GM12873 (cell line): ENCODE data around the gene RPP30.
A peak's percentile ranks its signal among the peaks of the same experiment; 100 is the strongest.

Source experiments
- CTCF ChIP-seq: IDR thresholded peaks from 2 replicates; pipeline ENCODE4 v1.5.1; 2012; ENCODE audit warnings: low read depth, mild to moderate bottlenecking, moderate library complexity, low read length, control low read depth; ENCODE audit not compliant: insufficient read depth; ENCODE audit errors: missing control alignments

The RPP30 gene

GRCh38 chr10:90846746-90847145, 25.0 kb upstream of the RPP30 start:
- no peak for TF ChIP-seq CTCF

GRCh38 chr10:90847436-90847835, 24.3 kb upstream of the RPP30 start:
- TF ChIP-seq CTCF: no peak

- TF ChIP-seq CTCF: no peak
These were observed 21.6 kb upstream of the RPP30 start for GRCh38 chr10:90849956-90850749.

- TF ChIP-seq CTCF: no peak
These were observed 16.6 kb upstream of the RPP30 start for GRCh38 chr10:90855126-90855525.

- TF ChIP-seq CTCF: no peak
These were observed 15.5 kb upstream of the RPP30 start for GRCh38 chr10:90856261-90856660.

- no peak for TF ChIP-seq CTCF
These were observed 14.7 kb upstream of the RPP30 start for GRCh38 chr10:90856964-90857634.

- TF ChIP-seq CTCF: peak; percentile 41
These were observed 13.9 kb upstream of the RPP30 start, which contains the start of gene HTR7 for GRCh38 chr10:90857635-90858460. HTR7 (minus strand) TSS chr10:90858039; CDS start chr10:90857671, 368 bp downstream.
